HepG2 (cell line): ENCODE results near the gene TATDN3. TPM values are rescaled to one million over a fixed set of nuclear protein-coding genes. Genes with fewer than 3 reads are reported as not detected.

Source experiments
- ATAC-seq: fragments of 200-7000 bp; cut with Tn5 transposase; 3 replicates; pipeline ENCODE4 v1.9.1; 2020; ENCODE audit warnings: mild to moderate bottlenecking, moderate library complexity
- BruUV-seq: library from RNA; stranded (reverse); fragments of 400-500 nt; replicated peaks from 2 replicates; lab custom pipeline; 2021; lab: Mats Ljungman, UMichigan
- CTCF ChIA-PET: fragments of 300-600 bp; formaldehyde crosslinking; extraction: SDS; loops from one replicate; lab custom pipeline; 2021; ENCODE audit warnings: low total read pairs, inconsistent platforms, low intra/inter-chr PET ratio; lab: Yijun Ruan, JAX
- POLR2A ChIA-PET: fragments of 350-600 bp; sonication (Branson Sonifier 250); formaldehyde crosslinking; loops from one replicate; lab custom pipeline; 2020; ENCODE audit warnings: antibody characterized with exemption, inconsistent platforms; lab: Yijun Ruan, JAX
- DNase-seq: peaks from one replicate; pipeline ENCODE4 v3.0.0-alpha.2; 2015; ENCODE audit warnings: low spot score
- FAIRE-seq: peaks from 3 replicates; lab custom pipeline; 2011; peaks lifted over from hg19 to GRCh38; lab: Jason Lieb, UNC
- H2AFZ ChIP-seq: one replicate; pipeline ENCODE4 v1.6.1; 2011; ENCODE audit warnings: low read length, inconsistent platforms
- H3K27ac ChIP-seq: fragments of 300-600 bp; 3 replicates; pipeline ENCODE4 v1.8.0; 2011; ENCODE audit warnings: mixed run types, mild to moderate bottlenecking, mixed read lengths, low read length, inconsistent platforms; ENCODE audit not compliant: insufficient read depth; ENCODE audit errors: extremely low read length
- H3K27me3 ChIP-seq, 2 experiments: fragments of 200-600 bp in 1 of 2; 2 replicates in 1 of 2; 3 replicates in 1 of 2; pipeline versions ENCODE4 v1.6.0 to v1.8.0; 2011; ENCODE audit warnings: low read length in 2 of 2, mild to moderate bottlenecking in 2 of 2, moderate library complexity in 2 of 2, inconsistent platforms in 1 of 2; ENCODE audit not compliant: insufficient read depth in 2 of 2, control insufficient read depth in 1 of 2
- H3K36me3 ChIP-seq, 2 experiments: fragments of 200-600 bp in 1 of 2; replicated peaks in 1 of 2; 2 replicates in 1 of 2; 3 replicates in 1 of 2; pipeline versions ENCODE4 v1.5.1 to v1.8.0; 2011; ENCODE audit warnings: low read length in 2 of 2, inconsistent platforms in 1 of 2; ENCODE audit not compliant: insufficient read depth in 2 of 2, control insufficient read depth in 1 of 2
- H3K4me1 ChIP-seq: 2 replicates; pipeline ENCODE4 v1.5.1; 2012; ENCODE audit warnings: low read length, inconsistent platforms; ENCODE audit not compliant: insufficient read depth
- H3K4me2 ChIP-seq: 2 replicates; pipeline ENCODE4 v1.6.0; 2011; ENCODE audit warnings: low read depth, low read length, inconsistent platforms
- H3K4me3 ChIP-seq, 3 experiments: fragments of 200-600 bp in 1 of 3; sonication (generic), shearing (Covaris generic) in 1 of 3; replicated peaks in 1 of 3; 2 replicates each; pipeline ENCODE4 v1.5.1; 2011 to 2016; ENCODE audit warnings: low read length in 3 of 3, inconsistent platforms in 2 of 3, low read depth in 2 of 3, mild to moderate bottlenecking in 2 of 3, control low read depth in 1 of 3, mixed read lengths in 1 of 3; ENCODE audit not compliant: insufficient read depth in 1 of 3
- H3K79me2 ChIP-seq: one replicate; pipeline ENCODE4 v1.6.1; 2011; ENCODE audit warnings: low read length, inconsistent platforms; ENCODE audit not compliant: insufficient read depth
- H3K9ac ChIP-seq: 2 replicates; pipeline ENCODE4 v1.6.0; 2011; ENCODE audit warnings: mild to moderate bottlenecking, low read depth, low read length, inconsistent platforms; ENCODE audit not compliant: insufficient read depth
- H3K9me3 ChIP-seq: 2 replicates; pipeline ENCODE4 v1.5.1; 2012; ENCODE audit warnings: mild to moderate bottlenecking, low read length
- H4K20me1 ChIP-seq: 2 replicates; pipeline ENCODE4 v1.6.0; 2011; ENCODE audit warnings: inconsistent platforms, mild to moderate bottlenecking, low read length, moderate library complexity; ENCODE audit not compliant: insufficient read depth
- CHD4 ChIP-seq: fragments of 200-600 bp; sonication (generic); IDR thresholded peaks from 2 replicates; pipeline ENCODE4 v1.7.0; 2017; ENCODE audit warnings: mild to moderate bottlenecking, low read length, borderline replicate concordance
- KDM2A ChIP-seq: sonication (generic); formaldehyde crosslinking; IDR thresholded peaks from 2 replicates; pipeline ENCODE4 v1.4.0; 2020; ENCODE audit warnings: low read depth, missing genetic modification reagents, borderline replicate concordance
- KLF13 ChIP-seq: sonication (generic); formaldehyde crosslinking; IDR thresholded peaks from 2 replicates; pipeline ENCODE4 v1.4.0; 2020; ENCODE audit warnings: mild to moderate bottlenecking, missing genetic modification reagents
- PHF21A ChIP-seq: sonication (generic); formaldehyde crosslinking; IDR thresholded peaks from 2 replicates; pipeline ENCODE4 v1.5.0; 2020; ENCODE audit warnings: mild to moderate bottlenecking, missing genetic modification reagents
- SMAD3 ChIP-seq: sonication (generic); formaldehyde crosslinking; IDR thresholded peaks from 2 replicates; pipeline ENCODE4 v1.4.0; 2020; ENCODE audit warnings: missing genetic modification reagents
- THYN1 ChIP-seq: sonication (generic); formaldehyde crosslinking; IDR thresholded peaks from 2 replicates; pipeline ENCODE4 v1.8.1; 2023; ENCODE audit warnings: low read depth, mild to moderate bottlenecking, moderate library complexity, missing genetic modification reagents, borderline replicate concordance
- ZBTB46 ChIP-seq: sonication (generic); formaldehyde crosslinking; IDR thresholded peaks from 2 replicates; pipeline ENCODE4 v1.4.0; 2020; ENCODE audit warnings: mild to moderate bottlenecking, missing genetic modification reagents, borderline replicate concordance
- ZNF382 ChIP-seq: sonication (generic); formaldehyde crosslinking; IDR thresholded peaks from 2 replicates; pipeline ENCODE4 v1.5.0; 2020; ENCODE audit warnings: missing genetic modification reagents, mild to moderate bottlenecking, borderline replicate concordance
- ZNF549 ChIP-seq: sonication (generic); formaldehyde crosslinking; IDR thresholded peaks from 2 replicates; pipeline ENCODE4 v1.5.0; 2020; ENCODE audit warnings: missing genetic modification reagents
- ZNF775 ChIP-seq: sonication (generic); formaldehyde crosslinking; IDR thresholded peaks from 2 replicates; pipeline ENCODE4 v1.4.0; 2020; ENCODE audit warnings: missing genetic modification reagents, mild to moderate bottlenecking, moderate library complexity, borderline replicate concordance
- ZSCAN25 ChIP-seq: sonication (generic); formaldehyde crosslinking; IDR thresholded peaks from 2 replicates; pipeline ENCODE4 v1.8.0; 2022; ENCODE audit warnings: mild to moderate bottlenecking, missing genetic modification reagents
- WGBS: methylation state at CpG from one replicate; pipeline ENCODE4 v1.1.6; 2017; ENCODE audit warnings: low lambda C conversion rate; 5-methylcytosine and 5-hydroxymethylcytosine counted together
- in situ Hi-C: cut with HindIII; loops from 2 replicates; pipeline ENCODE4 v1.10.0; 2017; ENCODE audit warnings: low pct_unique_long_range_greater_than_20kb; ENCODE audit not compliant: extremely low pct_ligation_motif_present
- intact Hi-C: fragments of 100-400 bp; cut with micrococcal nuclease; formaldehyde crosslinking; loops from one replicate; pipeline ENCODE4 v1.10.0; 2022; ENCODE audit not compliant: unreplicated experiment
- polyA plus RNA-seq, 8 experiments: library from polyadenylated mRNA; depleted of rRNA in 3 of 8; stranded (reverse) in 7 of 8; unstranded in 1 of 8; fragments of >200 nt; fragmentation: Illumina TruSeq in 4 of 8; extraction: Trizol in 4 of 8; gene quantifications; 2 replicates each; pipeline versions ENCODE4 v1.2.1 to v1.2.3, GENCODE V29; 2011 to 2016; ENCODE audit warnings: low read depth in 4 of 8, missing spikeins in 1 of 8, mixed read lengths in 1 of 8; ENCODE audit not compliant: insufficient read depth in 1 of 8
- total RNA-seq, 5 experiments: library from RNA; depleted of rRNA; stranded (reverse); fragments of >200 nt; fragmentation: Illumina TruSeq; extraction: Trizol; gene quantifications; 2 replicates each; pipeline ENCODE4 v1.2.3, GENCODE V29; 2016; ENCODE audit warnings: low read depth in 1 of 5
- TF ChIP-seq, protein P1 (sequence below): sonication (generic); formaldehyde crosslinking; IDR thresholded peaks from 2 replicates; pipeline ENCODE4 v1.5.1; 2020; ENCODE audit warnings: mild to moderate bottlenecking, missing genetic modification reagents, moderate library complexity
- TF ChIP-seq, protein P2 (sequence below): sonication (generic); formaldehyde crosslinking; IDR thresholded peaks from 2 replicates; pipeline ENCODE4 v1.9.0; 2021; ENCODE audit warnings: missing genetic modification reagents, borderline replicate concordance

The TATDN3 gene
- total and polyA plus RNA-seq, 2 of the 13 experiments (the other 11 are each of a cell fraction or from before 2014, with no cell fraction given), result 7.3 to 8.6 TPM

DNA sequence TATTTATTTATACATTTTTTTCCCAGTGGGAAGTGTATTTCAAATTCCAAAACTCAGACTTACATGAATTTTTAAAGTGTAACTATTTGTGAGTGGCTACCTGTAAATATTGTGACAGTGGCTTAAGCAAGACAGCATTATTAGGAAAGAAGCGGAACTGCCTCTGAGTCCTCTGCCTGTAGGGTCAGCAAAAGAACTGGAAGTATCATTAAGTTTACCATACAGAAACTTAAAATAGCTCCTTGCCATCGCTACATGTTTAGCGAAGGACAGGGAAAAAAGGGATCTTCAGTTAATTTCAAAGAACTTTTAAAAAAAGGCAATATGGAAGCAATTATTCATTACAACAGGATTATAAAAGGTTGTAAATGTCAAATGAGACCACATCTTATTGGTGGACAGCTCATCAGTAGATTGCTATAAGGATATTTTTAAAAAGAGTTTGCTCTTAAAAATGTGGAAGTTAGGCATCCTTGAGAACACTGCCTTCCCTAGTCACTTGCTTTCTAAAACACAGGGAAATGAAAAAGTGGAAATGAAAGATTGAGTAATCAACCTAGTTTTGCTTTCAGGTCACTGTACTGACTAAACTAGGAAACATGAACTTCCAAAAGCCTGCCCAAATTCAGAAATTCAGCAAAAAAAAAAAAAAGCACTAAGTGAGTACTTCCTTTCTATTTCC, 39.3 kb upstream of the TATDN3 start (continued):
- TF ChIP-seq, protein P1, sequence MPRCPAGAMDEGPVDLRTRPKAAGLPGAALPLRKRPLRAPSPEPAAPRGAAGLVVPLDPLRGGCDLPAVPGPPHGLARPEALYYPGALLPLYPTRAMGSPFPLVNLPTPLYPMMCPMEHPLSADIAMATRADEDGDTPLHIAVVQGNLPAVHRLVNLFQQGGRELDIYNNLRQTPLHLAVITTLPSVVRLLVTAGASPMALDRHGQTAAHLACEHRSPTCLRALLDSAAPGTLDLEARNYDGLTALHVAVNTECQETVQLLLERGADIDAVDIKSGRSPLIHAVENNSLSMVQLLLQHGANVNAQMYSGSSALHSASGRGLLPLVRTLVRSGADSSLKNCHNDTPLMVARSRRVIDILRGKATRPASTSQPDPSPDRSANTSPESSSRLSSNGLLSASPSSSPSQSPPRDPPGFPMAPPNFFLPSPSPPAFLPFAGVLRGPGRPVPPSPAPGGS (CRISPR knock-in tag), result no peak
- no peak for TF ChIP-seq SMAD3
- no peak for TF ChIP-seq ZNF382 (CRISPR knock-in tag)

GRCh38 chr1:212752934-212753497, 38.7 kb upstream of the TATDN3 start:
- no peak overlapping the region for H3K4me2 ChIP-seq
- BruUV-seq, result no TSS peak
- CTCF ChIA-PET, result no interaction called here
- TF ChIP-seq KLF13 (no peak), KDM2A (CRISPR knock-in tag) (no peak), PHF21A (no peak), ZNF549 (CRISPR knock-in tag) (no peak), ZNF775 (no peak), CHD4 (no peak), ZBTB46 (CRISPR knock-in tag) (no peak), ZSCAN25 (CRISPR knock-in tag) (no peak), THYN1 (no peak)
- TF ChIP-seq, protein P2, sequence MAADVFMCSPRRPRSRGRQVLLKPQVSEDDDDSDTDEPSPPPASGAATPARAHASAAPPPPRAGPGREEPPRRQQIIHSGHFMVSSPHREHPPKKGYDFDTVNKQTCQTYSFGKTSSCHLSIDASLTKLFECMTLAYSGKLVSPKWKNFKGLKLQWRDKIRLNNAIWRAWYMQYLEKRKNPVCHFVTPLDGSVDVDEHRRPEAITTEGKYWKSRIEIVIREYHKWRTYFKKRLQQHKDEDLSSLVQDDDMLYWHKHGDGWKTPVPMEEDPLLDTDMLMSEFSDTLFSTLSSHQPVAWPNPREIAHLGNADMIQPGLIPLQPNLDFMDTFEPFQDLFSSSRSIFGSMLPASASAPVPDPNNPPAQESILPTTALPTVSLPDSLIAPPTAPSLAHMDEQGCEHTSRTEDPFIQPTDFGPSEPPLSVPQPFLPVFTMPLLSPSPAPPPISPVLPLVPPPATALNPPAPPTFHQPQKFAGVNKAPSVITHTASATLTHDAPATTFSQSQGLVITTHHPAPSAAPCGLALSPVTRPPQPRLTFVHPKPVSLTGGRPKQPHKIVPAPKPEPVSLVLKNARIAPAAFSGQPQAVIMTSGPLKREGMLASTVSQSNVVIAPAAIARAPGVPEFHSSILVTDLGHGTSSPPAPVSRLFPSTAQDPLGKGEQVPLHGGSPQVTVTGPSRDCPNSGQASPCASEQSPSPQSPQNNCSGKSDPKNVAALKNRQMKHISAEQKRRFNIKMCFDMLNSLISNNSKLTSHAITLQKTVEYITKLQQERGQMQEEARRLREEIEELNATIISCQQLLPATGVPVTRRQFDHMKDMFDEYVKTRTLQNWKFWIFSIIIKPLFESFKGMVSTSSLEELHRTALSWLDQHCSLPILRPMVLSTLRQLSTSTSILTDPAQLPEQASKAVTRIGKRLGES, result no peak

More at GRCh38 chr1:212752934-212753497, 38.7 kb upstream of the TATDN3 start:
- Histone ChIP-seq H3K4me1 (0 out of 2 replicates have a peak, but pooled peaks cover 10% of the 10 kb centered on the region), H3K9me3 (no peaks in the 10 kb centered on the region), H4K20me1 (peaks cover 6% of the 10 kb centered on the region; the same call in 1 of the 2 replicates), H3K4me3 (no peak overlapping the region), H3K9ac (no peak overlapping the region), H2AFZ (no peak overlapping the region), H3K27me3 (no peaks in the 10 kb centered on the region), H3K36me3 (peaks cover 0 to 25% of the 10 kb centered on the region in 2 experiments; a peak in 3 of 5 replicates), H3K79me2 (peaks cover 3% of the 10 kb centered on the region), H3K27ac (no peak overlapping the region)
- WGBS, result 97% methylated on average over 3 of the region's 3 CpGs
- intact Hi-C loops, result no loop called here
- ATAC-seq (no peak), DNase-seq (no peak), FAIRE-seq (no peak)
- in situ Hi-C loops, result no loop called here
- POLR2A ChIA-PET, result no interaction called here
